ENCODE results near the gene ASIC2. TPM values are rescaled to one million over a fixed set of nuclear protein-coding genes. Genes with fewer than 3 reads are reported as not detected.

ASIC2 gene
- total and polyA plus RNA-seq, 2 donors (not counting 3 experiments of a cell fraction or from before 2014, with no cell fraction given), result not detected

DNA sequence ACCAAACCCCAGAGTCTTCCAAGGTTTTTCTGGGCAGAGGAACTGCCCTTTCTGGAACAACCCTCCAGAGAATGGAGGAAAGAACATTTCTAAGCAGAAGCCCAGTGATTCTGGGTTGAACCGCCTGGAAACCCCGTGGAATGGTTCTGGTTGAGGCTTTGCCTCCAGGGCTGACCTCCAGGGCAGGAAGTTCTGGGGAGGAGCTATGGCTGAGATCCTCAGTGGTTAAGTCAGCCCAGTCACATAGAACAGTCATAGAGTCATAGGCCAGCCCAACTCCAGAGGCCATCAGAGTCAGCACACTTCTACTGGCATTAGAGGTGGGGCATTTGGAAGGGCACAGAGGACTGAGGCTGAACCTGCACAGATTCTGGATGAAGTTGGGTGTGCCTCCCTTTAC is 235.5 kb downstream of the ASIC2 start:
- H3K27ac ChIP-seq (ENCODE audit: insufficient read depth, low read depth, low read length), result no peak overlapping the region
- H3K4me2 ChIP-seq (ENCODE audit: insufficient read depth, low read length), result no peak overlapping the region
- no peaks in the 10 kb centered on the region for H3K4me1 ChIP-seq (ENCODE audit: control insufficient read depth, extremely low read depth, insufficient read depth, low read length)
- no peaks in the 10 kb centered on the region for H3K9me1 ChIP-seq (replicated peaks; ENCODE audit: control insufficient read depth, extremely low read depth, insufficient read depth, low read length)
- no peaks in the 10 kb centered on the region for H3K27me3 ChIP-seq (ENCODE audit: control insufficient read depth in 2 of 2, insufficient read depth in 2 of 2, low read length in 2 of 2)
- no peaks in the 10 kb centered on the region for H3K36me3 ChIP-seq (ENCODE audit: control insufficient read depth in 2 of 2, extremely low read depth in 1 of 2, insufficient read depth in 2 of 2, low read length in 2 of 2)
- intact Hi-C loops (cut with micrococcal nuclease), result no loop called here
- no peaks in the 10 kb centered on the region for H3K79me2 ChIP-seq (ENCODE audit: control insufficient read depth, insufficient read depth, low read length)
- dilution Hi-C loops (cut with MboI; ENCODE audit: extremely low pct_ligation_motif_present, low sequenced_read_pairs), result no loop called here
- H3K9ac ChIP-seq (replicated peaks; ENCODE audit: extremely low read depth, insufficient read depth, low read length), result no peak overlapping the region
- H2AFZ ChIP-seq (ENCODE audit: low read depth, low read length), result no peak overlapping the region
- no peaks in the 10 kb centered on the region for H4K20me1 ChIP-seq (replicated peaks; ENCODE audit: control insufficient read depth, extremely low read depth, insufficient read depth, low read length)
- POLR2A ChIA-PET, result no interaction called here
- H3K4me3 ChIP-seq (replicated peaks in 1 of 3; ENCODE audit: insufficient read depth in 1 of 3, low read depth in 1 of 3, low read length in 3 of 3), result no peak overlapping the region
- DNase-seq (ENCODE audit: low read depth, low spot score) (no peak), FAIRE-seq (no peak)
- H3K9me3 ChIP-seq (replicated peaks; ENCODE audit: control insufficient read depth, insufficient read depth, low read length), result no peaks in the 10 kb centered on the region
- TF ChIP-seq MYC (IDR thresholded peaks at IDR 0.05; ENCODE audit: low read depth, low read length) (no peak), JUN (IDR thresholded peaks at IDR 0.05; ENCODE audit: borderline replicate concordance, insufficient read depth, insufficient read length, low read depth) (no peak)
- BruUV-seq (replicated peaks), result no TSS peak
- CTCF ChIA-PET, result interaction anchor here (1.0 kb wide), 1 partner anchor 18 kb away, joined by 3 read pairs; no protein-coding TSS in a partner anchor

DNA sequence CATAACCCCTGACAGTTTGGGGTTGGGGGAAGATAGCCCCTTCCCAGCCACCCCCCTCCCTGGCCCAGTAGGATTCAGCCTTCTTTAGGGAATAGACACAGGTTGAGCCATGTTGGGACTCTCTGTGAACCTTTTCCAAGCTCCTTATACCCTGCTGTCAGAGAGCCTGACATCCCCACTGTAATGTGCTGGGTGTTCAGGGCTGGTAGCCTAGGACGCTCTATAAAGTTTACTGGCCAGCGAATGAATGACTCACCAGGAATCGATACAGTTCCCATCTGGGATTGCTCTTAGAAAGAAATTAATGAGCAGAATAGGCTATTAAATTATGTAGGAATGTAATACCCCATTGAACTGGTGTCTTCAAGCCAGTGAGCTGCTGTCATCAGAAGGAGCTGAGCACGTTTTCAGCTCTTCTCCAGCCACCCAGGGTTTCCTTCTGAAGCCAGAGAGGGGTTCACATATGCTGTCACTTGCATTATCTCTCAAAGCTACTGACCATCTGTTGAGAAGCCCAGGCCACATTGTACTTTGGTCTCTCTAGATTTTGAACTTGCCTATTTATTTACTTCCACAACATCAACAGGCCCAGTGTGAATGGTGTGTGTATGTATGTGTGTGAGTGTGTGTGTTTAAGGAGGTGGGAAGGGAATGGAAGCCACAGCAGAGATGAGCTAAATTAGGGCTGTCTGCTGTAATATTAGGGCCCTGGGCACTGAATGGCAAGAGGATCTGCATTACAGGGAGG is 236.5 kb downstream of the ASIC2 start:
- Histone ChIP-seq H3K36me3 (ENCODE audit: control insufficient read depth in 2 of 2, extremely low read depth in 1 of 2, insufficient read depth in 2 of 2, low read length in 2 of 2) (no peaks in the 10 kb centered on the region), H3K9ac (replicated peaks; ENCODE audit: extremely low read depth, insufficient read depth, low read length) (no peak overlapping the region), H2AFZ (ENCODE audit: low read depth, low read length) (no peak overlapping the region), H3K4me3 (replicated peaks in 1 of 3; ENCODE audit: insufficient read depth in 1 of 3, low read depth in 1 of 3, low read length in 3 of 3) (no peak overlapping the region), H3K27ac (ENCODE audit: insufficient read depth, low read depth, low read length) (no peak overlapping the region), H4K20me1 (replicated peaks; ENCODE audit: control insufficient read depth, extremely low read depth, insufficient read depth, low read length) (no peaks in the 10 kb centered on the region), H3K4me2 (ENCODE audit: insufficient read depth, low read length) (no peak overlapping the region), H3K79me2 (ENCODE audit: control insufficient read depth, insufficient read depth, low read length) (no peaks in the 10 kb centered on the region), H3K4me1 (ENCODE audit: control insufficient read depth, extremely low read depth, insufficient read depth, low read length) (no peaks in the 10 kb centered on the region), H3K9me1 (replicated peaks; ENCODE audit: control insufficient read depth, extremely low read depth, insufficient read depth, low read length) (no peaks in the 10 kb centered on the region), H3K27me3 (ENCODE audit: control insufficient read depth in 2 of 2, insufficient read depth in 2 of 2, low read length in 2 of 2) (no peaks in the 10 kb centered on the region), H3K9me3 (replicated peaks; ENCODE audit: control insufficient read depth, insufficient read depth, low read length) (no peaks in the 10 kb centered on the region)
- DNase-seq (ENCODE audit: low read depth, low spot score) (no peak), FAIRE-seq (no peak)
- intact Hi-C loops (cut with micrococcal nuclease), result no loop called here
- POLR2A ChIA-PET, result no interaction called here
- CTCF ChIA-PET, result no interaction called here
- dilution Hi-C loops (cut with MboI; ENCODE audit: extremely low pct_ligation_motif_present, low sequenced_read_pairs), result no loop called here
- TF ChIP-seq FOS (IDR thresholded peaks at IDR 0.05; ENCODE audit: borderline replicate concordance, insufficient read depth, low read length), result no peak
- TF ChIP-seq MYC (IDR thresholded peaks at IDR 0.05; ENCODE audit: low read depth, low read length), result no peak
- TF ChIP-seq POLR2A (IDR thresholded peaks at IDR 0.05; ENCODE audit: low read depth, low read length), result no peak
- TF ChIP-seq EZH2 (IDR thresholded peaks at IDR 0.05; ENCODE audit: borderline replicate concordance, low read depth, low read length, severe bottlenecking), result no peak
- no peak for TF ChIP-seq POLR2AphosphoS5 (IDR thresholded peaks at IDR 0.05; ENCODE audit: insufficient read depth, low read depth, low read length)
- TF ChIP-seq MAX (IDR thresholded peaks at IDR 0.05; ENCODE audit: insufficient read depth, insufficient read length), result no peak
- TF ChIP-seq GATA2 (IDR thresholded peaks at IDR 0.05; ENCODE audit: insufficient read depth, insufficient read length, low read depth, low read length), result no peak
- no peak for TF ChIP-seq CTCF (IDR thresholded peaks at IDR 0.05; ENCODE audit: extremely low read depth in 1 of 2, insufficient read depth in 1 of 2, low read depth in 1 of 2, low read length in 2 of 2)
- TF ChIP-seq JUN (IDR thresholded peaks at IDR 0.05; ENCODE audit: borderline replicate concordance, insufficient read depth, insufficient read length, low read depth), result no peak
- BruUV-seq (replicated peaks), result no TSS peak

Data from endothelial cell of umbilical vein (primary cell).